ENCODE results near the gene AHSG. TPM values are rescaled to one million over a fixed set of nuclear protein-coding genes. Genes with fewer than 3 reads are reported as not detected.

Gene AHSG
- total and polyA plus RNA-seq, 9 donors = 0.25 to 1.7 TPM; not detected in 7

DNA sequence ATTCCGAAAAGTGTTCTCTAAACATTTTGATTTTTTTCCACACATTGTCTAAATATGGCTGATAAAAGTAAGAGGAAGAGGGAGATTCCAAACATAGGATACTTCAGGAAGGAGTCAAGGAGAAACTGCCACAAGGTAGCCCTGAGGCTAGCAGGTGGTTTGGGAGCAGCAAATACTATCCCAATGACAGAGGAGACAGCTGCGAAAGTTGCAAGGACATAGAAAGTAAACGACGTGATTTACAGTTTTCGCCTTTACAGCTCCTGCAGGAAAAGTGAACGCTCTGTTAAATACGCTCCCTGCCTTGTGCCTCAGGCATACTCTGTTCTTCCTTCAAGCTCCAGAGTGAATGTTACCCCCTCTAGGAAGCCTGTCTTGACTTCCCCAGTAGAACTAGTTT, 23.7 kb downstream of the AHSG start:
- H3K36me3 ChIP-seq = no peaks in the 10 kb centered on the region
- no peaks in the 10 kb centered on the region for H3K27me3 ChIP-seq
- no peaks in the 10 kb centered on the region for H3K9me3 ChIP-seq
- no peak overlapping the region for H3K4me3 ChIP-seq
- 35 to 50% (median 45%) methylated on average over 7 of the region's 7 CpGs for WGBS, 3 donors
- no peak overlapping the region for H3K27ac ChIP-seq
- no peak for TF ChIP-seq POLR2A (IDR thresholded peaks at IDR 0.05)
- intact Hi-C loops (cut with DNase I) = no loop called here
- no peaks in the 10 kb centered on the region for H3K4me1 ChIP-seq (ENCODE audit: insufficient read depth)
- no peak for DNase-seq

DNA sequence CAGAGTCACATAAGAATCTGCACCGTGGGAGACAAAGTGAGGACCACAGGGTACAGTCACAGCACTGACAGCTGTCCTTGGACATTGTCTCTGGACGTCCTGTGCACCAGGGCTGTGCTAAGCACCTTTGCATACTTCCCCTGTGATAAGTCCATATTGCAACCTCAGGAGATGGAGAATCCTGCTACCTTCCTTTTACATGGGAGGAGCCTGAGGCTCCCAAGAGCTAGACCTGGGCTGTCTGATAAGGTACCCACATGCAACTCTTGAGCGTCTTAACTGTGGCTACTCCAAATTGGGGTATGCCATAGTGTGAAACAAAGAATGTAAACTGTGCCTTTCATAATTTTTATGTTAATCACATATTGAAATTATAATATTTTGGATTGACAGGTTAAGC, 24.8 kb downstream of the AHSG start:
- Histone ChIP-seq H3K27ac (no peak overlapping the region), H3K9me3 (no peaks in the 10 kb centered on the region), H3K4me1 (ENCODE audit: insufficient read depth) (no peaks in the 10 kb centered on the region), H3K36me3 (no peaks in the 10 kb centered on the region), H3K4me3 (no peak overlapping the region), H3K27me3 (no peaks in the 10 kb centered on the region)
- WGBS, 3 donors = 54 to 70% (median 64%) methylated on average over 3 of the region's 3 CpGs
- DNase-seq = no peak
- intact Hi-C loops (cut with DNase I) = no loop called here
- TF ChIP-seq POLR2A (IDR thresholded peaks at IDR 0.05) = no peak
- TF ChIP-seq, protein P1, sequence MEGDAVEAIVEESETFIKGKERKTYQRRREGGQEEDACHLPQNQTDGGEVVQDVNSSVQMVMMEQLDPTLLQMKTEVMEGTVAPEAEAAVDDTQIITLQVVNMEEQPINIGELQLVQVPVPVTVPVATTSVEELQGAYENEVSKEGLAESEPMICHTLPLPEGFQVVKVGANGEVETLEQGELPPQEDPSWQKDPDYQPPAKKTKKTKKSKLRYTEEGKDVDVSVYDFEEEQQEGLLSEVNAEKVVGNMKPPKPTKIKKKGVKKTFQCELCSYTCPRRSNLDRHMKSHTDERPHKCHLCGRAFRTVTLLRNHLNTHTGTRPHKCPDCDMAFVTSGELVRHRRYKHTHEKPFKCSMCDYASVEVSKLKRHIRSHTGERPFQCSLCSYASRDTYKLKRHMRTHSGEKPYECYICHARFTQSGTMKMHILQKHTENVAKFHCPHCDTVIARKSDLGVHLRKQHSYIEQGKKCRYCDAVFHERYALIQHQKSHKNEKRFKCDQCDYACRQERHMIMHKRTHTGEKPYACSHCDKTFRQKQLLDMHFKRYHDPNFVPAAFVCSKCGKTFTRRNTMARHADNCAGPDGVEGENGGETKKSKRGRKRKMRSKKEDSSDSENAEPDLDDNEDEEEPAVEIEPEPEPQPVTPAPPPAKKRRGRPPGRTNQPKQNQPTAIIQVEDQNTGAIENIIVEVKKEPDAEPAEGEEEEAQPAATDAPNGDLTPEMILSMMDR (IDR thresholded peaks at IDR 0.05) = no peak
- TF ChIP-seq EP300 (IDR thresholded peaks at IDR 0.05) = no peak

DNA sequence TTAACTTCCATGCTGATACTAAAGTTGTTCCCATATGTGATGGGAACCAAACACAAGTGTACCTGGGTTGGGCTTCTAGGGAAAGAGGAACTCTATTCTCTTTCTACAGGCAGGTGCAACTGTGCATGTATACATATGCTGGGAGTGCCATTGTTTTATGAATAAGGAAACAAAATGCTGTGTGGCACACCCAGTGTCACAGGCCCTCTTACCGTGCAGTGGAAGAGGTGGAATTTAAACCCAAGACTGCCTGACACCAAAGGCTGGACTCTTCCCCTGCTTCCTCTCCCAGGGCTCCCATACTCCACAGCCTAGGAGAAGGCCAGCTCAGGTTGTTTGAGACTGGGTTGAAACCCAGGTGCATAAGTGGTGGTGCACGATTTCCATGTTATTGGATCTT, 25.4 kb downstream of the AHSG start:
- no peak for DNase-seq
- WGBS, 3 donors = 77 to 83% (median 80%) methylated on average over 2 of the region's 2 CpGs
- no peaks in the 10 kb centered on the region for H3K36me3 ChIP-seq
- no peak for TF ChIP-seq POLR2A (IDR thresholded peaks at IDR 0.05)
- TF ChIP-seq EP300 (IDR thresholded peaks at IDR 0.05) = no peak
- TF ChIP-seq, protein P1 (IDR thresholded peaks at IDR 0.05) = no peak
- H3K4me1 ChIP-seq (ENCODE audit: insufficient read depth) = no peaks in the 10 kb centered on the region
- H3K4me3 ChIP-seq = no peak overlapping the region
- H3K27me3 ChIP-seq = no peaks in the 10 kb centered on the region
- intact Hi-C loops (cut with DNase I) = no loop called here
- H3K9me3 ChIP-seq = no peaks in the 10 kb centered on the region
- H3K27ac ChIP-seq = no peak overlapping the region

DNA sequence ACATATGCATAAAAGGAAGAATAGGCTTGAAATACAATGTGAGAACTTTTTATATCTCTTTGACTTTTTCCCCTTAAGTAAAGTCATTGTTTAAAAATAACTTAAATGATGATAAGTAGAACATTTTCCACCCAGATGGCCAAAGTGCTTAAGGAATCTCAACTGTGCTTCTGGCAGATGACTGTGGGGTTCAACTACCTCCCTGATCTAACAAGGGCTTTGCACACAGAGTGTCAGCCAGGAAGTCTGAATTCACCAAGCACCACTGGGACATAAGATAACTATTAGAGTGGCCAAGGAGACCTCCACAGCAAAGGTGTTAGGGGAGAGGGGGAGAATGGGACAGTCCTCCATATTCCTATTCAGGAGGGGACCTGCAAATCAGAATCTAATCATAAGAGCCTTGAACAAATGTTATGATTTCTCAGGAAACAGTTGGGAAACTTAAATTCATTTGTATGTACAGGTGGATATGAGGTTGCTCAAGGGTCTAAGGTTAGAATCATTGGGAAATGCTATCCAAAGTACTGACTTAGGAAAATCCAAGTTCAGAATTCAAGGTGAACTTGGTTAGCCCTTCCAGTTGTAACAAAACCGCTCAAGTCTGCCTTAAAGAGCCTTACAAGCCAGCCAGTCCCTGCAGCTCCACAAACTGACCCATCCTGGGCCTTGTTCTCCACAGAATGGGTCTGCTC, 27.1 kb downstream of the AHSG start, which contains the start of gene FETUB:
Gene FETUB, plus strand, starts transcription at position 622 of the 695 bp plus-strand sequence. Its CDS starts 62 bp downstream, at position 684.
- Histone ChIP-seq H3K36me3 (no peaks in the 10 kb centered on the region), H3K4me3 (no peak within 1 kb of the TSS), H3K4me1 (ENCODE audit: insufficient read depth) (no peaks in the 10 kb centered on the region), H3K27me3 (no peaks in the 10 kb centered on the region), H3K27ac (no peak within 1 kb of the TSS), H3K9me3 (no peaks in the 10 kb centered on the region)
- 80 to 89% (median 81%) methylated on average over 1 of the region's 1 CpG for WGBS, 3 donors
- TF ChIP-seq EP300 (IDR thresholded peaks at IDR 0.05) = no peak
- TF ChIP-seq, protein P1 (IDR thresholded peaks at IDR 0.05) = no peak
- no peak for TF ChIP-seq POLR2A (IDR thresholded peaks at IDR 0.05)
- no peak for DNase-seq
- intact Hi-C loops (cut with DNase I) = no loop called here

DNA sequence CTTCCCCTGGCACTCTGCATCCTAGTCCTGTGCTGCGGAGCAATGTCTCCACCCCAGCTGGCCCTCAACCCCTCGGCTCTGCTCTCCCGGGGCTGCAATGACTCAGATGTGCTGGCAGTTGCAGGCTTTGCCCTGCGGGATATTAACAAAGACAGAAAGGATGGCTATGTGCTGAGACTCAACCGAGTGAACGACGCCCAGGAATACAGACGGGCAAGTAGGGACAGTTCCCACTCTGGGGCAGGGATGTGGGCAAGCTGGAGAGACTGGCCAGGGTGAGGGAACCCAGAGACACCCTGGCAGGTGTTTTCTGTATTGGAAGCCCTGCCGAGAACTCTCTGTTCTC, 27.6 kb downstream of the AHSG start:
- no peaks in the 10 kb centered on the region for H3K4me1 ChIP-seq (ENCODE audit: insufficient read depth)
- H3K4me3 ChIP-seq = no peak overlapping the region
- intact Hi-C loops (cut with DNase I) = no loop called here
- WGBS, 3 donors = 46 to 57% (median 55%) methylated on average over 9 of the region's 9 CpGs
- no peak for DNase-seq
- no peak overlapping the region for H3K27ac ChIP-seq
- no peaks in the 10 kb centered on the region for H3K36me3 ChIP-seq
- no peaks in the 10 kb centered on the region for H3K9me3 ChIP-seq
- TF ChIP-seq POLR2A (IDR thresholded peaks at IDR 0.05) = no peak
- TF ChIP-seq EP300 (IDR thresholded peaks at IDR 0.05) = no peak
- TF ChIP-seq, protein P1 (IDR thresholded peaks at IDR 0.05) = no peak
- H3K27me3 ChIP-seq = no peaks in the 10 kb centered on the region
